HEK293 (cell line): ENCODE results near the gene FBXL13.

Experiments
- CTCF ChIA-PET: fragments of 350-600 bp; formaldehyde crosslinking; extraction: SDS; loops from one replicate; lab custom pipeline; 2021; ENCODE audit warnings: antibody characterized with exemption; lab: Yijun Ruan, JAX
- POLR2A ChIA-PET: fragments of 300-600 bp; formaldehyde crosslinking; extraction: SDS; loops from one replicate; lab custom pipeline; 2020; ENCODE audit warnings: antibody characterized with exemption, inconsistent platforms; lab: Yijun Ruan, JAX
- H3K27ac ChIP-seq: fragments of 200-500 bp; sonication (Bioruptor generic); 2 replicates; pipeline ENCODE4 v1.5.1; 2014; ENCODE audit warnings: low read depth, low read length, control low read depth, inconsistent platforms; ENCODE audit errors: extremely low read depth
- H3K36me3 ChIP-seq, 2 experiments: fragments of 200-500 bp in 1 of 2; sonication (Bioruptor generic) in 1 of 2; 1 replicate in 1 of 2; 2 replicates in 1 of 2; pipeline ENCODE4 v1.5.1; 2014 to 2017; ENCODE audit warnings: inconsistent platforms in 2 of 2, low read length in 2 of 2; ENCODE audit not compliant: control insufficient read depth in 2 of 2, insufficient read depth in 1 of 2
- H3K4me1 ChIP-seq: fragments of 200-500 bp; sonication (Bioruptor generic); 2 replicates; pipeline ENCODE4 v1.5.1; 2014; ENCODE audit warnings: mild to moderate bottlenecking, low read length, inconsistent platforms; ENCODE audit not compliant: control insufficient read depth, insufficient read depth
- H3K4me3 ChIP-seq: 2 replicates; pipeline ENCODE4 v1.5.1; 2011; ENCODE audit warnings: low read depth, mild to moderate bottlenecking, control low read depth, low read length, moderate library complexity
- H3K9me3 ChIP-seq: fragments of 200-500 bp; sonication (Bioruptor generic); 2 replicates; pipeline ENCODE4 v1.5.1; 2014; ENCODE audit warnings: low read depth, low read length, inconsistent platforms; ENCODE audit not compliant: control insufficient read depth, insufficient read depth
- MZF1 ChIP-seq: fragments of 450-650 bp; formaldehyde crosslinking; IDR thresholded peaks from 2 replicates; pipeline ENCODE4 v1.5.1; 2017; ENCODE audit warnings: missing biosample characterization, missing genetic modification characterization, borderline replicate concordance
- OSR2 ChIP-seq: fragments of 450-650 bp; formaldehyde crosslinking; IDR thresholded peaks from 2 replicates; pipeline ENCODE4 v1.5.1; 2016; ENCODE audit warnings: missing biosample characterization, missing genetic modification characterization
- ZBTB11 ChIP-seq: fragments of 450-650 bp; formaldehyde crosslinking; conservative IDR thresholded peaks from 2 replicates; pipeline ENCODE4 v1.5.1; 2016; ENCODE audit warnings: low read depth, missing biosample characterization, missing genetic modification characterization
- ZBTB7A ChIP-seq: fragments of 450-650 bp; formaldehyde crosslinking; IDR thresholded peaks from 2 replicates; pipeline ENCODE4 v1.5.1; 2016; ENCODE audit warnings: low read depth, missing biosample characterization, missing genetic modification characterization
- ZFP3 ChIP-seq: fragments of 450-650 bp; formaldehyde crosslinking; IDR thresholded peaks from 2 replicates; pipeline ENCODE4 v1.5.1; 2016; ENCODE audit warnings: low read depth, missing biosample characterization, missing genetic modification characterization
- ZNF114 ChIP-seq: fragments of 450-650 bp; formaldehyde crosslinking; IDR thresholded peaks from 2 replicates; pipeline ENCODE4 v1.5.0; 2017; ENCODE audit warnings: missing biosample characterization, missing genetic modification characterization
- ZNF16 ChIP-seq: fragments of 450-650 bp; formaldehyde crosslinking; IDR thresholded peaks from 2 replicates; pipeline ENCODE4 v1.5.1; 2016; ENCODE audit warnings: low read depth, missing biosample characterization, missing genetic modification characterization
- ZNF211 ChIP-seq: fragments of 450-650 bp; formaldehyde crosslinking; IDR thresholded peaks from 2 replicates; pipeline ENCODE4 v1.5.1; 2016; ENCODE audit warnings: low read depth, missing biosample characterization, missing genetic modification characterization
- ZNF280D ChIP-seq: fragments of 450-650 bp; formaldehyde crosslinking; IDR thresholded peaks from 2 replicates; pipeline ENCODE4 v1.5.1; 2016; ENCODE audit warnings: missing biosample characterization, missing genetic modification characterization
- ZNF514 ChIP-seq: fragments of 450-650 bp; formaldehyde crosslinking; IDR thresholded peaks from 2 replicates; pipeline ENCODE4 v1.5.1; 2016; ENCODE audit warnings: missing biosample characterization, missing genetic modification characterization
- ZNF521 ChIP-seq: fragments of 450-650 bp; formaldehyde crosslinking; IDR thresholded peaks from 2 replicates; pipeline ENCODE4 v1.5.1; 2017; ENCODE audit warnings: missing biosample characterization, mild to moderate bottlenecking, missing genetic modification characterization
- ZNF658 ChIP-seq: fragments of 450-650 bp; formaldehyde crosslinking; IDR thresholded peaks from 2 replicates; pipeline ENCODE4; 2016; ENCODE audit warnings: missing biosample characterization, missing genetic modification characterization
- ZNF747 ChIP-seq: fragments of 450-650 bp; formaldehyde crosslinking; IDR thresholded peaks from 2 replicates; pipeline ENCODE4 v1.5.1; 2016; ENCODE audit warnings: missing biosample characterization, missing genetic modification characterization
- ZNF76 ChIP-seq: fragments of 450-650 bp; formaldehyde crosslinking; IDR thresholded peaks from 2 replicates; pipeline ENCODE4; 2016; ENCODE audit warnings: low read depth, missing biosample characterization, missing genetic modification characterization, borderline replicate concordance
- ZNF776 ChIP-seq: fragments of 450-650 bp; formaldehyde crosslinking; IDR thresholded peaks from 2 replicates; pipeline ENCODE4 v1.5.0; 2017; ENCODE audit warnings: missing biosample characterization, missing genetic modification characterization, borderline replicate concordance
- TF ChIP-seq, protein P1 (sequence below): fragments of 450-650 bp; formaldehyde crosslinking; IDR thresholded peaks from 2 replicates; pipeline ENCODE4 v1.5.0; 2017; ENCODE audit warnings: missing biosample characterization, missing genetic modification characterization, borderline replicate concordance

Gene FBXL13

DNA sequence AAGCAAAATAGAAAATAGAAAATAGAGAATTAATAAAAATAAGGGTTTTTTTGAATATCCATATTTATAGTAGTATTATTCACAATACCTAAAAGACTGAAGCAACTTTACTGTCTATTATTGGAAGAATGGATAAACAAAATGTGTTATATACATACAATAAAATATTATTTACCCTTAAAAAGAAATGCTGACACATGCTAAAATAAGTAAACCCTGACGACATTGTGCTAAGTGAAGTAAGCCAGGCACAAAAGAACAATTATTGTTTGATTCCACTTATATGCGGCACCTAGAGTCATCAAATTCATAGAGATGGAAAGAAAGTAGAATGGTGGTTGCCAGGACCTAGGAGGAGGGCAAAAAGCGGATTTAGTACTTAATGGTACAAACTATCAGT is 122.8 kb downstream of the FBXL13 start:
- no peak overlapping the region for H3K27ac ChIP-seq
- H3K4me1 ChIP-seq, result no peaks in the 10 kb centered on the region
- no peaks in the 10 kb centered on the region for H3K9me3 ChIP-seq
- POLR2A ChIA-PET, result no interaction called here
- H3K36me3 ChIP-seq, result no peaks in the 10 kb centered on the region
- TF ChIP-seq ZFP3 (tag by site-specific recombination) (no peak), OSR2 (tag by site-specific recombination) (no peak), ZNF16 (tag by site-specific recombination) (no peak), ZBTB7A (tag by site-specific recombination) (no peak), ZNF76 (tag by site-specific recombination) (no peak), ZNF280D (tag by site-specific recombination) (no peak), ZNF521 (no peak), ZBTB11 (tag by site-specific recombination) (no peak)
- CTCF ChIA-PET, result interaction anchor here (1.1 kb wide), 1 partner anchor 22 kb away, joined by 3 read pairs; no protein-coding TSS in a partner anchor
- H3K4me3 ChIP-seq, result no peak overlapping the region

GRCh38 chr7:102944241-102944640 is 130.4 kb downstream of the FBXL13 start:
- TF ChIP-seq ZNF514 (tag by site-specific recombination), result no peak
- no peak for TF ChIP-seq ZNF776
- TF ChIP-seq ZNF114 (tag by site-specific recombination), result no peak
- TF ChIP-seq MZF1 (tag by site-specific recombination), result no peak
- TF ChIP-seq ZNF747 (tag by site-specific recombination), result no peak
- TF ChIP-seq, protein P1, sequence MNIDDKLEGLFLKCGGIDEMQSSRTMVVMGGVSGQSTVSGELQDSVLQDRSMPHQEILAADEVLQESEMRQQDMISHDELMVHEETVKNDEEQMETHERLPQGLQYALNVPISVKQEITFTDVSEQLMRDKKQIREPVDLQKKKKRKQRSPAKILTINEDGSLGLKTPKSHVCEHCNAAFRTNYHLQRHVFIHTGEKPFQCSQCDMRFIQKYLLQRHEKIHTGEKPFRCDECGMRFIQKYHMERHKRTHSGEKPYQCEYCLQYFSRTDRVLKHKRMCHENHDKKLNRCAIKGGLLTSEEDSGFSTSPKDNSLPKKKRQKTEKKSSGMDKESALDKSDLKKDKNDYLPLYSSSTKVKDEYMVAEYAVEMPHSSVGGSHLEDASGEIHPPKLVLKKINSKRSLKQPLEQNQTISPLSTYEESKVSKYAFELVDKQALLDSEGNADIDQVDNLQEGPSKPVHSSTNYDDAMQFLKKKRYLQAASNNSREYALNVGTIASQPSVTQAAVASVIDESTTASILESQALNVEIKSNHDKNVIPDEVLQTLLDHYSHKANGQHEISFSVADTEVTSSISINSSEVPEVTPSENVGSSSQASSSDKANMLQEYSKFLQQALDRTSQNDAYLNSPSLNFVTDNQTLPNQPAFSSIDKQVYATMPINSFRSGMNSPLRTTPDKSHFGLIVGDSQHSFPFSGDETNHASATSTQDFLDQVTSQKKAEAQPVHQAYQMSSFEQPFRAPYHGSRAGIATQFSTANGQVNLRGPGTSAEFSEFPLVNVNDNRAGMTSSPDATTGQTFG (tag by site-specific recombination), result no peak
- no peak for TF ChIP-seq ZNF211
- TF ChIP-seq ZNF658, result no peak
- POLR2A ChIA-PET, result no interaction called here
- Histone ChIP-seq H3K36me3 (no peaks in the 10 kb centered on the region), H3K9me3 (no peaks in the 10 kb centered on the region), H3K4me3 (no peak overlapping the region), H3K4me1 (no peaks in the 10 kb centered on the region), H3K27ac (no peak overlapping the region)
- CTCF ChIA-PET, result no interaction called here
